ENCODE measurements around the gene CTDNEP1. TPM values are rescaled to one million over a fixed set of nuclear protein-coding genes. Genes with fewer than 3 reads are reported as not detected.

CTDNEP1 gene
- polyA plus RNA-seq, 1 donor (not counting 4 experiments of a cell fraction or from before 2014, with no cell fraction given), result 66.2 TPM

- H3K4me2 ChIP-seq (ENCODE audit: control insufficient read depth, extremely low read depth, insufficient read depth, low read depth, low read length), result no peak overlapping the region
- no peak for DNase-seq (ENCODE audit: low read depth, low spot score)
- no peak overlapping the region for H3K9ac ChIP-seq (ENCODE audit: control insufficient read depth, extremely low read depth, insufficient read depth, low read length)
- H2AFZ ChIP-seq (ENCODE audit: control insufficient read depth, low read length), result no peak overlapping the region
- H3K4me3 ChIP-seq (ENCODE audit: control insufficient read depth in 2 of 3, extremely low read depth in 1 of 3, insufficient read depth in 2 of 3, low read depth in 1 of 3, low read length in 3 of 3), result no peak overlapping the region
- dilution Hi-C loops (cut with MboI; ENCODE audit: extremely low pct_ligation_motif_present, low sequenced_read_pairs), result no loop called here
- H3K9me3 ChIP-seq (ENCODE audit: control insufficient read depth, low read depth, low read length), result no peaks in the 10 kb centered on the region
- no peak overlapping the region for H3K27ac ChIP-seq (ENCODE audit: control insufficient read depth, insufficient read depth, low read length)
- H4K20me1 ChIP-seq (ENCODE audit: control insufficient read depth, extremely low read depth, insufficient read depth, low read length), result no peaks in the 10 kb centered on the region
- no peaks in the 10 kb centered on the region for H3K79me2 ChIP-seq (ENCODE audit: control insufficient read depth, insufficient read depth, low read length)
- H3K4me1 ChIP-seq (ENCODE audit: control insufficient read depth, extremely low read depth, insufficient read depth, low read length), result peaks cover 16% of the 10 kb centered on the region
- TF ChIP-seq EZH2 (IDR thresholded peaks at IDR 0.05; ENCODE audit: low read length) (no peak), CTCF (optimal IDR thresholded peaks at IDR 0.05 in 1 of 3, IDR thresholded peaks at IDR 0.05 in 1 of 3, conservative IDR thresholded peaks at IDR 0.05 in 1 of 3; ENCODE audit: extremely low read depth in 1 of 3, insufficient read depth in 2 of 3, low read length in 3 of 3) (no peak)
- no peaks in the 10 kb centered on the region for H3K9me1 ChIP-seq (ENCODE audit: control insufficient read depth, extremely low read depth, insufficient read depth, low read length)
- no peaks in the 10 kb centered on the region for H3K36me3 ChIP-seq (ENCODE audit: control insufficient read depth in 2 of 2, extremely low read depth in 1 of 2, insufficient read depth in 2 of 2, low read length in 2 of 2)
- peaks cover 24% of the 10 kb centered on the region for H3K27me3 ChIP-seq (ENCODE audit: control insufficient read depth, extremely low read depth, insufficient read depth, low read length)
- FAIRE-seq, result no peak
Measured at GRCh38 chr17:7279448-7279847, 27.9 kb upstream of the CTDNEP1 start.

- Histone ChIP-seq H2AFZ (ENCODE audit: control insufficient read depth, low read length) (no peak overlapping the region), H3K27ac (ENCODE audit: control insufficient read depth, insufficient read depth, low read length) (no peak overlapping the region), H3K4me1 (ENCODE audit: control insufficient read depth, extremely low read depth, insufficient read depth, low read length) (peaks cover 16% of the 10 kb centered on the region), H3K4me3 (ENCODE audit: control insufficient read depth in 2 of 3, extremely low read depth in 1 of 3, insufficient read depth in 2 of 3, low read depth in 1 of 3, low read length in 3 of 3) (no peak overlapping the region), H3K79me2 (ENCODE audit: control insufficient read depth, insufficient read depth, low read length) (no peaks in the 10 kb centered on the region), H3K4me2 (ENCODE audit: control insufficient read depth, extremely low read depth, insufficient read depth, low read depth, low read length) (no peak overlapping the region), H4K20me1 (ENCODE audit: control insufficient read depth, extremely low read depth, insufficient read depth, low read length) (no peaks in the 10 kb centered on the region), H3K36me3 (ENCODE audit: control insufficient read depth in 2 of 2, extremely low read depth in 1 of 2, insufficient read depth in 2 of 2, low read length in 2 of 2) (no peaks in the 10 kb centered on the region), H3K9me1 (ENCODE audit: control insufficient read depth, extremely low read depth, insufficient read depth, low read length) (no peaks in the 10 kb centered on the region), H3K9me3 (ENCODE audit: control insufficient read depth, low read depth, low read length) (no peaks in the 10 kb centered on the region), H3K9ac (ENCODE audit: control insufficient read depth, extremely low read depth, insufficient read depth, low read length) (no peak overlapping the region), H3K27me3 (ENCODE audit: control insufficient read depth, extremely low read depth, insufficient read depth, low read length) (no peaks in the 10 kb centered on the region)
- no peak for FAIRE-seq
- dilution Hi-C loops (cut with MboI; ENCODE audit: extremely low pct_ligation_motif_present, low sequenced_read_pairs), result no loop called here
- TF ChIP-seq CTCF (optimal IDR thresholded peaks at IDR 0.05 in 1 of 3, IDR thresholded peaks at IDR 0.05 in 1 of 3, conservative IDR thresholded peaks at IDR 0.05 in 1 of 3; ENCODE audit: extremely low read depth in 1 of 3, insufficient read depth in 2 of 3, low read length in 3 of 3) (no peak), EZH2 (IDR thresholded peaks at IDR 0.05; ENCODE audit: low read length) (no peak)
- no peak for DNase-seq (ENCODE audit: low read depth, low spot score)
Measured at GRCh38 chr17:7266784-7267183, 15.2 kb upstream of the CTDNEP1 start.

All from keratinocyte (primary cell).